WTC11 (cell line): ENCODE results near the gene MKI67. TPM values are rescaled to one million over a fixed set of nuclear protein-coding genes. Genes with fewer than 3 reads are reported as not detected.

ENCODE experiments used
- ATAC-seq: fragments of 200-7000 bp; cut with Tn5 transposase; 2 replicates; pipeline ENCODE4 v1.10.0; 2021; ENCODE audit warnings: mild to moderate bottlenecking, moderate library complexity
- CTCF ChIA-PET: fragments of 300-600 bp; sonication (Branson Sonifier 250); formaldehyde crosslinking; loops from one replicate; lab custom pipeline; 2021; ENCODE audit warnings: antibody characterized with exemption; lab: Charles Lee
- POLR2A ChIA-PET: fragments of 350-600 bp; sonication (Branson Sonifier 250); formaldehyde crosslinking; loops from one replicate; lab custom pipeline; 2021; ENCODE audit warnings: antibody characterized with exemption; lab: Charles Lee
- DNase-seq: peaks from one replicate; pipeline ENCODE4 v3.0.0; 2021; ENCODE audit warnings: low spot score
- H3K27ac Mint-ChIP-seq: 2 replicates; pipeline ENCODE4 v1.8.0; 2021; ENCODE audit warnings: mixed read lengths
- H3K27me3 Mint-ChIP-seq: 2 replicates; pipeline ENCODE4 v1.8.0; 2021; ENCODE audit warnings: low read depth, mild to moderate bottlenecking, moderate library complexity, mixed read lengths
- H3K36me3 Mint-ChIP-seq: 2 replicates; pipeline ENCODE4 v1.8.0; 2021; ENCODE audit warnings: mixed read lengths
- H3K4me1 Mint-ChIP-seq: 2 replicates; pipeline ENCODE4 v1.8.0; 2022; ENCODE audit warnings: mixed read lengths
- H3K4me3 Mint-ChIP-seq: 2 replicates; pipeline ENCODE4 v1.8.0; 2021; ENCODE audit warnings: mild to moderate bottlenecking, moderate library complexity, mixed read lengths
- H3K9me3 Mint-ChIP-seq: 2 replicates; pipeline ENCODE4 v1.8.0; 2021; ENCODE audit warnings: mixed read lengths
- CREB1 ChIP-seq: sonication (generic); formaldehyde crosslinking; IDR thresholded peaks from 2 replicates; pipeline ENCODE4 v1.8.0; 2023; ENCODE audit warnings: mild to moderate bottlenecking, missing genetic modification reagents
- CTCF ChIP-seq: fragments of 200-600 bp; IDR thresholded peaks from 2 replicates; pipeline ENCODE4 v1.8.0; 2022; ENCODE audit warnings: antibody characterized with exemption
- EMX1 ChIP-seq: fragments of 250-450 bp; sonication (Bioruptor Pico); IDR thresholded peaks from 2 replicates; pipeline ENCODE4 v1.8.0; 2021; ENCODE audit warnings: mild to moderate bottlenecking
- ESRRA ChIP-seq: sonication (generic); formaldehyde crosslinking; IDR thresholded peaks from 2 replicates; pipeline ENCODE4 v1.8.1; 2022; ENCODE audit warnings: mild to moderate bottlenecking, missing genetic modification reagents, borderline replicate concordance
- FOXJ3 ChIP-seq: sonication (generic); formaldehyde crosslinking; IDR thresholded peaks from 2 replicates; pipeline ENCODE4 v1.9.0; 2021; ENCODE audit warnings: missing genetic modification reagents, mild to moderate bottlenecking, borderline replicate concordance
- FOXP1 ChIP-seq: sonication (generic); formaldehyde crosslinking; IDR thresholded peaks from 2 replicates; pipeline ENCODE4 v1.8.0; 2022; ENCODE audit warnings: missing genetic modification reagents, mild to moderate bottlenecking, moderate library complexity, borderline replicate concordance
- GABPB1 ChIP-seq: sonication (generic); formaldehyde crosslinking; IDR thresholded peaks from 2 replicates; pipeline ENCODE4 v1.8.1; 2023; ENCODE audit warnings: mild to moderate bottlenecking, missing genetic modification reagents
- HMGXB4 ChIP-seq: sonication (generic); formaldehyde crosslinking; IDR thresholded peaks from 2 replicates; pipeline ENCODE4 v1.8.1; 2023; ENCODE audit warnings: mild to moderate bottlenecking, moderate library complexity, missing genetic modification reagents
- JAZF1 ChIP-seq: fragments of 250-450 bp; sonication (Bioruptor Pico); IDR thresholded peaks from 2 replicates; pipeline ENCODE4 v1.9.0; 2021; ENCODE audit warnings: moderate library complexity, mild to moderate bottlenecking, inconsistent platforms
- MLX ChIP-seq: sonication (generic); formaldehyde crosslinking; IDR thresholded peaks from 2 replicates; pipeline ENCODE4 v1.8.1; 2023; ENCODE audit warnings: mild to moderate bottlenecking, missing genetic modification reagents, moderate library complexity
- NR1H2 ChIP-seq: sonication (generic); formaldehyde crosslinking; IDR thresholded peaks from 2 replicates; pipeline ENCODE4 v1.9.0; 2021; ENCODE audit warnings: mild to moderate bottlenecking, moderate library complexity, missing genetic modification reagents
- STAT6 ChIP-seq: sonication (generic); formaldehyde crosslinking; conservative IDR thresholded peaks from 2 replicates; pipeline ENCODE4 v1.8.1; 2023; ENCODE audit warnings: mild to moderate bottlenecking, low read depth, missing genetic modification reagents, moderate library complexity
- TP53 ChIP-seq: sonication (generic); formaldehyde crosslinking; IDR thresholded peaks from 2 replicates; pipeline ENCODE4 v1.8.1; 2023; ENCODE audit warnings: mild to moderate bottlenecking, missing genetic modification reagents
- ZMAT4 ChIP-seq: fragments of 250-450 bp; sonication (Bioruptor Pico); IDR thresholded peaks from 2 replicates; pipeline ENCODE4 v1.9.0; 2021; ENCODE audit warnings: mild to moderate bottlenecking
- ZNF121 ChIP-seq: sonication (generic); formaldehyde crosslinking; IDR thresholded peaks from 2 replicates; pipeline ENCODE4 v1.8.0; 2023; ENCODE audit warnings: missing genetic modification reagents
- ZNF263 ChIP-seq: sonication (generic); formaldehyde crosslinking; IDR thresholded peaks from 2 replicates; pipeline ENCODE4 v1.8.1; 2022; ENCODE audit warnings: low read depth, mild to moderate bottlenecking, moderate library complexity, missing genetic modification reagents
- ZNF396 ChIP-seq: fragments of 250-450 bp; sonication (Bioruptor Pico); IDR thresholded peaks from 2 replicates; pipeline ENCODE4 v1.8.0; 2021; ENCODE audit warnings: mild to moderate bottlenecking, moderate library complexity, borderline replicate concordance
- total RNA-seq: library from RNA; stranded (reverse); gene quantifications from 3 replicates; pipeline ENCODE4 v1.2.3, GENCODE V29; 2021
- TF ChIP-seq, protein P1 (sequence below): sonication (generic); formaldehyde crosslinking; IDR thresholded peaks from 2 replicates; pipeline ENCODE4 v1.8.0; 2022; ENCODE audit warnings: missing genetic modification reagents
- TF ChIP-seq, protein P2 (sequence below): sonication (generic); formaldehyde crosslinking; IDR thresholded peaks from 2 replicates; pipeline ENCODE4 v1.8.1; 2022; ENCODE audit warnings: mild to moderate bottlenecking, moderate library complexity, missing genetic modification reagents
- TF ChIP-seq, protein P3 (sequence below): fragments of 250-450 bp; sonication (Bioruptor Pico); IDR thresholded peaks from 2 replicates; pipeline ENCODE4 v1.8.0; 2021; ENCODE audit warnings: mild to moderate bottlenecking

MKI67 gene
- total RNA-seq, 1 experiment from 2014 or later: 118 TPM

DNA sequence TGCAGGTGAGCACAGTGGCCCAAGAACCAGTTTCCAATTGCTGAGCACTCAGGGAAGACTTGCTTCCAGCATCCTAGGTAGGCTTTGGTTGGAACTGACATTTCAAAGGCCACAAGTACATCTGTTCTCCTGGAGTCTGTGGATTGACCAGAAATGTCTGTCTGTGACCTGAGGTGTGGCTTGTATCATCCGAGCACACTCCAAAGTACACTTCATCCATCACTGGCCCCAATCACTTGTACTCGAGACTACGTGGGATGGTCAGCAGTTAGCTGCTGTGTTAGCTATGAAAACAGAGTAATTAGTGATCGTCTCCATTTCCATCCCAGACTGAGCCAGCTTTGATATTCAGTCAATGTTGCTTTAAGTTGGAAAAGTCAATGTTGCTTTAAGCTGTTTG is 45.0 kb downstream of the MKI67 start:
- H3K36me3 Mint-ChIP-seq: no peaks in the 10 kb centered on the region
- H3K4me1 Mint-ChIP-seq: peaks cover 30% of the 10 kb centered on the region
- ATAC-seq (no peak), DNase-seq (no peak)
- POLR2A ChIA-PET: no interaction called here
- CTCF ChIA-PET: interaction anchor here (1.5 to 4.6 kb wide), 3 partner anchors 11 to 46 kb away, joined by 5 to 77 read pairs (median 15); no protein-coding TSS in a partner anchor
- no peak overlapping the region for H3K4me3 Mint-ChIP-seq
- TF ChIP-seq TP53 (CRISPR knock-in tag): no peak
- no peak for TF ChIP-seq EMX1 (CRISPR knock-in tag)
- no peak for TF ChIP-seq NR1H2
- TF ChIP-seq, protein P1, sequence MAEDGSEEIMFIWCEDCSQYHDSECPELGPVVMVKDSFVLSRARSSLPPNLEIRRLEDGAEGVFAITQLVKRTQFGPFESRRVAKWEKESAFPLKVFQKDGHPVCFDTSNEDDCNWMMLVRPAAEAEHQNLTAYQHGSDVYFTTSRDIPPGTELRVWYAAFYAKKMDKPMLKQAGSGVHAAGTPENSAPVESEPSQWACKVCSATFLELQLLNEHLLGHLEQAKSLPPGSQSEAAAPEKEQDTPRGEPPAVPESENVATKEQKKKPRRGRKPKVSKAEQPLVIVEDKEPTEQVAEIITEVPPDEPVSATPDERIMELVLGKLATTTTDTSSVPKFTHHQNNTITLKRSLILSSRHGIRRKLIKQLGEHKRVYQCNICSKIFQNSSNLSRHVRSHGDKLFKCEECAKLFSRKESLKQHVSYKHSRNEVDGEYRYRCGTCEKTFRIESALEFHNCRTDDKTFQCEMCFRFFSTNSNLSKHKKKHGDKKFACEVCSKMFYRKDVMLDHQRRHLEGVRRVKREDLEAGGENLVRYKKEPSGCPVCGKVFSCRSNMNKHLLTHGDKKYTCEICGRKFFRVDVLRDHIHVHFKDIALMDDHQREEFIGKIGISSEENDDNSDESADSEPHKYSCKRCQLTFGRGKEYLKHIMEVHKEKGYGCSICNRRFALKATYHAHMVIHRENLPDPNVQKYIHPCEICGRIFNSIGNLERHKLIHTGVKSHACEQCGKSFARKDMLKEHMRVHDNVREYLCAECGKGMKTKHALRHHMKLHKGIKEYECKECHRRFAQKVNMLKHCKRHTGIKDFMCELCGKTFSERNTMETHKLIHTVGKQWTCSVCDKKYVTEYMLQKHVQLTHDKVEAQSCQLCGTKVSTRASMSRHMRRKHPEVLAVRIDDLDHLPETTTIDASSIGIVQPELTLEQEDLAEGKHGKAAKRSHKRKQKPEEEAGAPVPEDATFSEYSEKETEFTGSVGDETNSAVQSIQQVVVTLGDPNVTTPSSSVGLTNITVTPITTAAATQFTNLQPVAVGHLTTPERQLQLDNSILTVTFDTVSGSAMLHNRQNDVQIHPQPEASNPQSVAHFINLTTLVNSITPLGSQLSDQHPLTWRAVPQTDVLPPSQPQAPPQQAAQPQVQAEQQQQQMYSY (CRISPR knock-in tag): no peak
- no peak for TF ChIP-seq HMGXB4 (CRISPR knock-in tag)
- no peak for TF ChIP-seq FOXJ3 (CRISPR knock-in tag)
- no peak for TF ChIP-seq ZNF121
- TF ChIP-seq ZNF263 (CRISPR knock-in tag): no peak
- TF ChIP-seq, protein P2, sequence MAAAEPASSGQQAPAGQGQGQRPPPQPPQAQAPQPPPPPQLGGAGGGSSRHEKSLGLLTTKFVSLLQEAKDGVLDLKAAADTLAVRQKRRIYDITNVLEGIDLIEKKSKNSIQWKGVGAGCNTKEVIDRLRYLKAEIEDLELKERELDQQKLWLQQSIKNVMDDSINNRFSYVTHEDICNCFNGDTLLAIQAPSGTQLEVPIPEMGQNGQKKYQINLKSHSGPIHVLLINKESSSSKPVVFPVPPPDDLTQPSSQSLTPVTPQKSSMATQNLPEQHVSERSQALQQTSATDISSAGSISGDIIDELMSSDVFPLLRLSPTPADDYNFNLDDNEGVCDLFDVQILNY (CRISPR knock-in tag): no peak
- TF ChIP-seq, protein P3, sequence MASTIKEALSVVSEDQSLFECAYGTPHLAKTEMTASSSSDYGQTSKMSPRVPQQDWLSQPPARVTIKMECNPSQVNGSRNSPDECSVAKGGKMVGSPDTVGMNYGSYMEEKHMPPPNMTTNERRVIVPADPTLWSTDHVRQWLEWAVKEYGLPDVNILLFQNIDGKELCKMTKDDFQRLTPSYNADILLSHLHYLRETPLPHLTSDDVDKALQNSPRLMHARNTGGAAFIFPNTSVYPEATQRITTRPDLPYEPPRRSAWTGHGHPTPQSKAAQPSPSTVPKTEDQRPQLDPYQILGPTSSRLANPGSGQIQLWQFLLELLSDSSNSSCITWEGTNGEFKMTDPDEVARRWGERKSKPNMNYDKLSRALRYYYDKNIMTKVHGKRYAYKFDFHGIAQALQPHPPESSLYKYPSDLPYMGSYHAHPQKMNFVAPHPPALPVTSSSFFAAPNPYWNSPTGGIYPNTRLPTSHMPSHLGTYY (CRISPR knock-in tag): no peak
- TF ChIP-seq ESRRA (CRISPR knock-in tag): no peak
- TF ChIP-seq JAZF1: no peak
- no peak for TF ChIP-seq CREB1
- TF ChIP-seq MLX: no peak
- TF ChIP-seq FOXP1: no peak
- TF ChIP-seq ZNF396 (CRISPR knock-in tag): no peak
- TF ChIP-seq CTCF: no peak
- TF ChIP-seq GABPB1 (CRISPR knock-in tag): no peak
- no peak for TF ChIP-seq ZMAT4 (CRISPR knock-in tag)
- no peak for TF ChIP-seq STAT6 (CRISPR knock-in tag)
- H3K27ac Mint-ChIP-seq: no peak overlapping the region
- no peaks in the 10 kb centered on the region for H3K27me3 Mint-ChIP-seq
- H3K9me3 Mint-ChIP-seq: no peaks in the 10 kb centered on the region
